GM21825 (cell line): ENCODE data around the gene NDRG3.
A peak's percentile ranks its signal among the peaks of the same experiment; 100 is the strongest.

Experiments
- ATAC-seq: cut with Tn5 transposase; IDR thresholded peaks from one replicate; pipeline ENCODE4 v1.9.1; 2021; ENCODE audit warnings: mild to moderate bottlenecking, moderate library complexity; ENCODE audit not compliant: unreplicated experiment

NDRG3 gene

DNA sequence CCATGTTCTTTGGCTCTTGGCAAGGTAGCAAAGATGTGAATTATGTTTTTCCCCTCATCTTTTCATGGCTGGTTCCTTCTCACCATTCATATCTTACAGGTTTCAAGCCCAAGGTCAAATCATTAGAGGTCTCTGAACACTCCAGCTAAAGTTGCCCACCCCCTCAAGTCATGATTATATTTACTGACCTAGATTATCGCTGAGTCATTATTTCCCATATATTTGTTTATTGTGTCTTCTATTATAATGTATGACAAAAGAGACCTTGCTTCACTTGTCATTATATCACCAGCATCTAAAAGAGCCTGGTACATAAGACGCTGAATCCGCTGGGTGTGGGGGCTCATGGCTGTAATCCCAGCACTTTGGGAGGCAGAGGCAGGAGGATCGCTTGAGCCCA, 15.2 kb upstream of the NDRG3 start:
- ATAC-seq, result no peak

DNA sequence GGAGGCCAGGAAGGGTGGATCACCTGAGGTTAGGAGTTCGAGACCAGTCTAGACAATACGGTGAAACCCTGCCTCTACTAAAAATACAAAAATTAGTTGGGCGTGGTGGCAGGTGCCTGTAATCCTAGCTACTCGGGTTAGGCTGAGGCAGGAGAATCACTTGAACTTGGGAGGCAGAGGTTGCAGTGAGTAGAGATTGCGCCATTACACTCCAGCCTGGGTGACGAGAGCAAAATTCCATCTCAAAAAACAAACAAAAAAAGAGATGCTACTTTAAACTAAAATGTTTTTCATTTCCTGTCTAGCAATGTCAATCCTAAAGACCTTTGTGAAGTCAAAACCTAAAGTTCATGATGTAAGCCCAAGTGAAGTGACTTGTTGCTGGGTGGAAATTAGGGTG, 14.8 kb upstream of the NDRG3 start:
- ATAC-seq, result no peak

DNA sequence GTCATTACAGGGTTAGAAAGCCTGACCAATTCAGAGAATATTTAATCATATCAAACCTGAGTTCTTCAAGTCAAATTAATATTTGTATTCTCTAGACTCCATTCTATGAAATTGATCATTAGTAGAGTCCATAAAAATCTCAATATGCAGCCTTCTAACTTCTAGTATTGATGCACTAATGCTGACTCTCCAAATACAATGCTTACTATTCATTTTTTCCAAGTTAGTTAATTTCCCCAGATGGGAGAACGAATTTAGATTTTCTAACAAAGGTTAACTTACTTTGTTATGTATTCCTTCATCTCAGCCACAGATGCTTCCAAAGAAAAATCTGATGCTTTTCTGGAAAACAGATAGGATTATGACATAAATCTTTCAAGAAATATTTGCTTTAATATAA, 12.4 kb upstream of the NDRG3 start:
- ATAC-seq, result no peak

DNA sequence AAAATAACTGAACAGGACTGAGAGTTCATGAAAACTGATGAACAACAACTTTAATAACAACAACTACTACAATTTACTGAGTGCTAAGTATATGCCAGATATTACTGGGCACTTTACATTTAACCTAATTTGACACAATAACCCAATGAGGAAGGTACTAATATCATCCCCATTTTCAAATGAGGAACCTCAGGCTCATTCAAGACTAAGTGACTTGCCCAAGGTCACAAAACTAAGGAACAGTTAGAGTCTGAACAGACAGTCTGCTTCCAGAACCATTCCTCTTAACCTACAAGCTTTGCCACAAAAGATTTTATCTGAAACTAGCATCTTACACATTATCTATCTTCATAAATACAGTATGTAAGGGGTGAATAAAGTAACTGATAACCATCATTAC, 10.6 kb upstream of the NDRG3 start:
- ATAC-seq, result no peak

DNA sequence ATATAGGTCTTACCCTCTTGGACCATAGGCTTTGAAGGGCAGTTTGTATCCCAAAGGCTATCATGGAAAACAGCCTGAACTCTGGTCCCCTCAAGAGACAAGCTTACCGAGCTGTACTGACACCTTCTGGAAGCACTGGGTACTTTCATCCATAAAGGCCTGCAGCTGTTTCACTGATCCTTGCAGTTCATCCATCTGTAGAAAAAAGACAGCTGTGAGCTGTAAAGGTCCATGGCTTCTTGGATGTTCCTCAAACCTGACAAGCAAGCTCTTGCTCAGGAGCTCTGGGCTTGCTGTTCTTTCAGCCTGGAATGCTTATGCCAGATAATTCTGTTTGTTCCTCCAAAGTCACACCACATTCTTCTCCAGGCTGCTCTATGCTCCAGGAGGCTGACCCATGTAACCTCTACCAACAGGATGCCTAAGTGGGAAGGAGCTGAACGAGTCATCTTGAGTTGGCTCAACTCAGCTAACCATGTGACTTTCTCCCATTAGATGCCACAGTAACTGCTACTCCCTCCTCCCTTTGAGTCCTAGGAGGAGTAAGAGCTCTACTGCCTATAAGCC, 8.8 kb upstream of the NDRG3 start:
- ATAC-seq, result no peak

DNA sequence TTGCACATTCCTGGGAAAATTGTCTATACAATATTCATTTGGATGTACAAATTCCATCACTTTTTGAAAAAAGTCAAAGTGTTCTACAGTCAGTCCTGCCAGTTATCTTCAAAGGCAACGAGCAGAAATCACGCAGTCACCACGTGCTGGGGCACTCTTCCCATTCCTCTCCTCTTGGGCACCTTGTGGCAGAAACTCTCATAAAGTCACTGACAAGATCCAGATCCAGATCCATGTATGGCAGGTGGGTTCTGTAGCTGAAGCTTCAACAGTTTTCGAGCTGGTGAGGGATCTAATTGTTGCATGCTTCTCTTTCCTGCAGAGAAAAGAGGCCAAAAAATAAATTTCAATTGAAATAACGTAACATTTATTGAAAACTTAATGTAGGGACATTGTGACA, 6.7 kb upstream of the NDRG3 start:
- ATAC-seq, result no peak

DNA sequence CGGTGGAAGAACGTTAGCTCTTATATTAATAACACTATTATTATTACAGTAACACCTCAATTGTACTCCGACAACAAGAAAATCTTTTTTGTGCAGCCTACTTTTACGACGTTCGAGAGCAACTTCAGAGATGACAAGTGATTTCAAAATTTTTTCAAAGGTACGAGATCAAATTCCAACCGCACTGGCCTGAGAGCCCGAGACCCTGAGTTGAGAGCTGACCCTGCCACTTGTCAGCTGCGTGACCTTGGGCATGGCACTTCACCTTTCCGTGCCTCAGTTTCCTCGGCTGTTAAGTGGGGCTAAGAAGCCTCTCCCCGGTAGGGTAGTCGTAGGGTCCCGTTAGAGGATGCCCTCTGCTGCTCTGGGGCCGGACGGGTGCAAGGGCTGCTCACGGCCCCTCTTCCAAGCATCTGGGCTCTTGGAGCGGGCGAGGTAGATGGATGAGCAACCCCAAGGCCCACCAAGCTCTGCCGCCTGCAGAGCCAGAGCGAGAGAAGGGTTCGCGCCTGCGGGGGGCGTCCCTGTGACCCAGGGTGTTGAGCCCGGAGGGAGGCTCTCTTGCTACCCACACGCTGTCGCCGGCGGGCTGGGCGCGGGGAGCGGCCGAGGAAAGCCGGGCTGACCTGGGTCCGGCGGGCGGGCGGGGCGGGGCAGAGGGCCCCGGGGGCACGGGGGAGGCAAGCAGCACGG, 510 bp downstream of the NDRG3 start:
- ATAC-seq, result peak; percentile 37

DNA sequence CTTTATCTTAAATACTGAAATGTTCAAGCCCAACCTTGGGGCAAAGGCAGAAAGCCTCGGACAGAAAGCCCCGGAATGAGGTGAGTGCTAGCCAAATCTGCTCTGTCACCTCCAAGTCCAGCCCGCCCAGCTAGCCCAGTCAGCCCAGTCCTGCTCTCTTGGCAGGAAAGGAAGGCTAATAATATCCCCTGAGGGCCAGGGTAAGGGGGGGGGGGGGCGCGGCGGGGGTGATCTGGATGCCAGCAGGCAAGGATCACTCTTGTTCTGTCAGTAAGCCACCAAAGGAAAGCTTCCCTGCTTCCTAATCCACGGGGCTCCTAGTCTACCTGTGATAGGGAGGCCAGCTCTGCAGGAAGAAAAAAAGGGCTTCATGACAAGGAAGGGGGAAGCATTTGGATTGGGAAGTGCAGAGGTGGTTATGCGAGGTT, 1.1 kb downstream of the NDRG3 start:
- no peak for ATAC-seq

DNA sequence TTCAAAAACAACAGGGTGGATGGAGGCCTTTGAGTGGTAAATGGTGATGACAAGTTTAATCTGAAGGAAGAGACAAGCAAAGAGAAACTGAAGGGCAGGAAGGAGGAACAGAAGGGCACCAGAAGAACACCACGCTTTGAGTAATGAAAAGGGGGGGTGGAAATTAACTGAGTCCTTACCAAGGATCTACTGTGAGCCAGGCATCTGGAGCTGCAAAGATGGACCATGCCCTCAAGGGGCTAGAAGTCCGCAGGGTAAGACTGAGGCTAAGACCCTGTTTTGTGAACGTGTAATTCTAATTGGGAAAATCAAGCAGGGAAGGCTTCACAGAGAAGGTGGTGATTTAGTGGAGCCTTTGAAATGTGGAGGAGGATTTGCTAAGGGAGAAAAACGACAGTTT, 1.6 kb downstream of the NDRG3 start:
- no peak for ATAC-seq

DNA sequence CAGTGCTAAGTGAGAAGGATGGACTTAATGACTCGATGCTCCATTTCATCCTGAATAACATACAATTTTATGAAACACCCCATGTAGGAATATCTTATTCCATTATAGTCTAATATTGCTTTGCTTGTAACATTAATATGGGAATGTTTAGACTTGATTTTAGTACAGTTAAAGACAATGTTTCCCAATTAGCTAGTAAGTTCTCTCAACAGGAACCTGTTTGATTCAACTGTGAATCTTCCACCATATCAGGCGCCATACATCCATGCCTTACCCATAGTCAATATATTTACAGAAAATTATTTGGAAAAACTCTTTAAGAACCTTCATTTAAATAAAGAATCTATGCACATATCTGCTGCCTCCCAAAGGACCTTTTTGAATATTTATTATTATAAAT, 3.3 kb downstream of the NDRG3 start:
- no peak for ATAC-seq

DNA sequence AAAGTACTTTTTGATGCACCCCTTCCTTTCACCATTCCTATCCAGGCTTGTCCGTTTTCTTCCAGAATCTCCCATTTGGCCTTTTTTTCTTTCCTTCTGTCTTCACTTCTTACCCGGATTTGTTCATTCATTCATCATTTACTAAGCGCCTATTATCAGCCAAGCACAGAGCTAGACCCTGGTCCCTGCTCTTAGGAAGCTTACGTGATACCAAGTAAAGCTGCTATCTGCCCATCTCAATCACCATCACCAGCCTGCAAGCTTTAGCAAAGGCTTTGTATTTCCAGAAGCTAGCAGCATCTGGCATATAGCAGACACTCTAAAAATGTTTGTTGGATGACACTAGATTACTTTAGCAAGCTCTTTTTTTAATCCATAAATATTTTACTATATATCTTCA, 4.8 kb downstream of the NDRG3 start:
- no peak for ATAC-seq

DNA sequence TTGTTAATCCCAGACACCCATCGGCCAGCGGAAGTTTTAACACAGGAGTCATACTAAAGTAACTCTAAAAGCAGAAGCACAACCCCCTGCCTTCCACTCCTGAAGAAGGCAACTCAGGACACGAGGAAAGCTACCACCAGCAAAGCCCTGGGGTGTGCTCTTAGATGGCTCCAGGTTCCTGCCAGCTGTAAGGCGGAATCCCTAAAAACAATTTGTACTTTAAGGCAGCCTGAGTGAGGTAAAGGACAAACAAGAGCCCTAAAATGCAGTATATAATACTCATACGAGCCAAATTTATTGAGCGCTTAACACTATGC, 8.7 kb downstream of the NDRG3 start:
- ATAC-seq, result no peak

DNA sequence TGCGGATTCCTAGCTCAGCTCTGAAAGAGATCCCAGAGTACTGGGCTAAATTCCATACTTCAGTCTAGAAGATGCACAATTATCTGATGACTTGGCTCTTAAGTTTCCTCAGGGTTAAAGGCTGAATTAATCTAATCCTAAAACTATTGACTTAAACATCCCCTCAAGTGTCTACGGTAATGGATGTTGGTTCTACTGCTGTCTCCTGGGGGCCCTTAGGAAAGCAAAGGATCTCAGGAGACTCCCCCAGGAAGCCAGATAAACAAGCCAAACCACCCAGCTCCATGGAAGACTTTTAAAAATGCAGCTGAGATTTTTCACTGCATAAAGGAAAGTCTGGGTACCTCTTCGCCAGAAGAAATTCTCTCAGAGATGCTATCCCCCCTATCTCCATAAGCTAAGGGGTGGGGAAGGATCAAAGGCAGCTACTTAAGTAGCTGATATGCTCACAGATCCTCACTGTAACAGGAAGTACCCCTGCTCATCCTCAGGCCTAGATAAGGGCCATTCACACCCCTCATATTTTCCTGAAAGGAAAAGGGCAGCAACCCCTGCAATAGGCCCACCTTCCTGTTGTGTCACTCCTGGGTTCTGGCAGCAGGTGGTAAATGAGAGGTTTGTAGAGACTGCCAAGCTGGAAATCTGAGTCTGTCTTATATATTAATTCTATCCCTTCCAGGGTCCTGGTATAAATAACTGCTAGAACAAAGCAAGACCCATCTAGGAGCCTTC, 9.3 kb downstream of the NDRG3 start:
- no peak for ATAC-seq

DNA sequence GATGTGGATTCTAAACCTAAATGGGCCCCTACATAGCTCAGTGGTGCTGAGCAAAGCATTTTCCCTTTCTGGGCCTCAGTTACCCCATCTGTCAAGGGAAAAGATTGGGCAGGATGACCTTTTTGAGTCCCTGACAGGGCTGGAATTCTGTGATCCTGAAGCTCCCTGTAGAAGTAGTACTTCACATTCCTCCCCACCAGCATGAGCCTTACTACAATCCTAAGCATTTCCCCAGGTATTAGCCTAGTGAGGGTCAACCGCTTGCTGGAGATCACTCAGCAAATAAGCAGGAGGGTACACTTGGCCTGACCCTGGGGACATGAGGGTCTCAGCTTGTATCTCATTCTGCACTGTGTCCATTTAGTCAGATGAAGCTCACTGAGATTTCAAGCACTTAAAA, 13.4 kb downstream of the NDRG3 start:
- no peak for ATAC-seq

DNA sequence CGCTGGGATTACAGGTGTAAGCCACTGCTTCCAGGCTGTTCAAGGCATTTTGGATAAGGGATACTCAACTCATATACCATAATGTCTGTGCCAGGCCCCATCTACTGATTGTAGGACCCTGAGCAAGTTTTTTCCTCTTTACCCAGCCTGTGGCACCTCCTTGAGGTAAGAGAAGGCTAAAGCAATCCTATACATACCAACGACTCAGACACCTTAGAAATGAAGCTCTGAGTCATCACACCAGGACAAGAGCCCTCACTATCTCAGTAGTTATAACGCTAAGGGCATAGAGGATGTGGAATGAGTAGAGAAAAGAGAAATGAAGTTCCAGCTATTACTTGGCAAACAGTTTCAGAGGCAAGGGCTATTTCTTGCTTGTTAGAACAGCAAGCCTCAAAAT, 16.9 kb downstream of the NDRG3 start:
- no peak for ATAC-seq

DNA sequence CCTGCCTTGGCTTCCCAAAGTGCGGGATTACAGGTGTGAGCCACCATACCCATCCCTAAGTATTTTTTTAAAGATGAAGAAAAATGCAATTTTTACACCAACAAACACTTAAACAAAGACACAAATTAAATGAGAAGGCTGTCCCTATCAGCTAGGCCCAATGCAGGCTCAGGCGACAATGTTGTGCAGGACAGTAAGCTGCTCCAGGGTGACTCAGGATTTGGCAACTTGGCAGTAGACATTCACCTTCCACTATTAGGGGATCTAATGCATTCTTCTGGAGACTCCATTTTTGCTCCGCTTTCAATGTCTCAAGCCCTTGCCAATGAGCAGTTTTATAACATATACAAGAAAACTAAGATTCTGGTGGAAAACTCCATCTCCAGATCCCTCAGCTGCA, 19.7 kb downstream of the NDRG3 start:
- ATAC-seq, result no peak

DNA sequence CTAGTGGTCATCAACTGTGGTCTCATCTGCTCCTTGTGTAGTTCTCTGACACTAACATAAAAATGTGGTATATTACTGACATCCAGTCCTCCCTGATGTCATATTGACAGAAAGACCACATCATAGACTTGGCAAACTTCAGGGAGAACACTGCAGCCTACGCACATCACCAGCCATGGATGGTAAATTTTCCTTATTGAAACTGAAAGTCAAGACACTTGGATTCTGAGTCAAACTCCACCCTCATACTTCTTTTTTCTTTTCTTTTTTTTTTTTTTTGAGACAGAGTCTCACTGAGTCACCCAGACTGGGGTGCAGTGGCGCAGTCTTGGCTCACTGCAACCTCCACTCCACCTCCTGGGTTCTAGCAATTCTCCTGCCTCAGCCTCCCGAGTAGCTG, 25.4 kb downstream of the NDRG3 start:
- ATAC-seq, result no peak

DNA sequence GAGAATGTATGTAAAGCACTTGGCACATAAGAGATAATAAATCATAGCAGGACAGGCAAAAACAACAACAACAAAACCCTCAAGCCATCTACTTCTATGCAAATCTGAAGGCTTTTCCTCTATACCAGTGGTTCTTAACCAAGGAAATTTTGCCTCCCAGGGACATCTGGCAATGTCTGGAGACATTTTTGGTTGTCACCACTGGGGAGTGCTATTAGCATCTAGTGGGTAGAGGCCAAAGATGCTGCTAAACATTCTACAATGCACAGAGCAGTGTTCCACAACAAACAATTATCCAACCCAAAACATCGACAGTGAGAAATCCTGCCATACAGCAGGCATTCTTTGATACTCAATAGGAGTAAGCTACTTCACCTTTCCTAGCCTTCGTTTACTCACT, 28.2 kb downstream of the NDRG3 start:
- ATAC-seq, result no peak

DNA sequence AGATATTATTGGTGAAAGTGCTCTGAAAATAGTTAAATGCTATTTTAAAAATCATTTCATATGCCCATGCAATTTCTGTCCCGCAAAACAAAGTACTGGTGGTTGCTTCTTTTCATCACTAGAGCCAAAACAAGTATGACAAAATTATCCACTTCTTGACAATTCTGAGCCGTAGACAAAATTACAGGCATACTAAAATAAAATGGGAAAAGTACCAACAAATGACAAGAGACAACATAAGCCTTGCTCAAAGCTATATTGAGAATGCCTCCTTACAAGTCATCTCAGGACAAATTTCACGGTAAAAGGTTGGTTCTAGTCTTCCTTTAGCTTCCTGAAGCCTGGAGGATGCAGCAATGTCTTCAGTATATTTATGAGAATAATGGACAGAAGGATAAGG, 28.9 kb downstream of the NDRG3 start:
- no peak for ATAC-seq

DNA sequence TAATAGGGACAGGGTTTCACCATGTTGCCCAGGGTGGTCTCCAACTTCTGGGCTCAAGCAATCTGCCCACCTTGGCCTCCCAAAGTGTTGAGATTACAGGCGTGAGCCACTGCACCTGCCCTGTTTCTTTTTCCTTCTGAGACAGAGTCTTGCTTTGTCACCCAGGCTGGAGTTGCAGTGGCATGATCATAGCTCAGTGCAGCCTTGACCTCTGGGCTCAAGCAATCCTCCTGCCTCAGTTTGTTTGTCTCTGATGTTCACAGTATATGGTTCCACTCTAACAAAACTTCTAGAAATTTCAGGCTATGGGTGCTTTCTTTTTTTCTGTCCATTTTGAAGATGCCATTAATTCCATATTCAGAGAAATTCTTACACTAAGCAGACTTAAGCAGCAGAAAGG, 33.1 kb downstream of the NDRG3 start:
- no peak for ATAC-seq

DNA sequence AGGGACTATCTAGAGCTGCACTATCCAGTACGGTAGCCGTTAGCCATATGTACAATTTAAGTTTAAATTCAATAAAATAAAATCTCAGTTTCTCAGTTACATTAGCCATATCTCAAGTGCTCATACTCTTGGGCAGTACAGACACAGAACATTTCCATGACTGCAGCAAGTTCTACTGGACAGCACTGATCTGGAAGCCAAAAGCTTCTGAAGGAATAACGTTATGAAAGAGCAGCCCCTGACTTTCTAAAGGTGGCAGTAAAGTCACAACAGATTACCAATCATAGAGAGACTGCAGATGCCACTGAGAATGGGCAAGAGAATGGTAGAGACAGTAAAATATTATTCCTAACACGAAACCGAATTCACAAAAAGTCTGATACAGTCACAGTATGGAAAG, 36.8 kb downstream of the NDRG3 start:
- ATAC-seq, result no peak

DNA sequence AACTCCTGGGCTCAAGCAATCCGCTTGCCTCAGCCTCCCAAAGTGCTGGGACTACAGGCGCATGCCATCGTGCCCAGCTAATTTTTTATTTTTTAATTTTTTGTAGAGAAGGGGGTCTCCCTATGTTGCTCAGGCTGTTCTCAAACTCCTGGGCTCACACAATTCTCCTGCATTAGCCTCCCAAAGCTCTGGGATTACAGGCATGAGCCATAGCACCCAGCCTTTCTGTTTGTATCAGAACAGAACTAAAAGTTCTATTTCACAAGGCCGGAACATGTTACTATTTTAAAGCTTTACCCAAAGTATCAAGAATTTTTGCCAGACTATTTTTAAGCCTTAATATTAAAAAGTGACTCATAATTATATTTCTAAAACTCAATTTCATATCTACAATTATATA, 42.4 kb downstream of the NDRG3 start:
- no peak for ATAC-seq

DNA sequence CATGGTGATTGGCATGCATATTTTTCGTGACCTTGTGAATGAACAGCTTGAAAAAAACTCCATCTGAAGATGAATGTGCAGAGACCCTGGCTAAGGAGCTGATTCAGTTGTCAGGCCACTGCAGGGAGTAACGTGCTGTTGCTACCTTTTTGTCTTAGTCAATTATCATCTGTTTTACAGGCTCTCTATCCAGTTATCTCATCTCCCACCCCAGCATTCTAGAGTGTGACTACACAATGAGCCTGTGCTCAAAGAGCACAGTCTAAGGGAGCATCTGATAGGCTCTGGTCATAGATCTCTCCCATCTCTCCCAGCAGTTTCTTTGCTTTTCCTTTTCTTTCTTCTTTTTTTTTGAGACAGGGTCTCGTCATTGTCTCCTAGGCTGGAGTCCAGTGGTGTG, 45.5 kb downstream of the NDRG3 start:
- ATAC-seq, result no peak
